Activated effector memory CD4-positive, alpha-beta T cell treated with anti-CD3 and anti-CD28 coated beads, Interleukin-2, amount 50 U/mL, for 16 hours (primary cell): ENCODE data around the gene FGF12.

Experiments
- DNase-seq: peaks from one replicate; pipeline ENCODE4 v3.0.0-alpha.2; 2020

The FGF12 gene

GRCh38 chr3:192249516-192249915 is 477.8 kb downstream of the FGF12 start:
- no peak for DNase-seq

DNA sequence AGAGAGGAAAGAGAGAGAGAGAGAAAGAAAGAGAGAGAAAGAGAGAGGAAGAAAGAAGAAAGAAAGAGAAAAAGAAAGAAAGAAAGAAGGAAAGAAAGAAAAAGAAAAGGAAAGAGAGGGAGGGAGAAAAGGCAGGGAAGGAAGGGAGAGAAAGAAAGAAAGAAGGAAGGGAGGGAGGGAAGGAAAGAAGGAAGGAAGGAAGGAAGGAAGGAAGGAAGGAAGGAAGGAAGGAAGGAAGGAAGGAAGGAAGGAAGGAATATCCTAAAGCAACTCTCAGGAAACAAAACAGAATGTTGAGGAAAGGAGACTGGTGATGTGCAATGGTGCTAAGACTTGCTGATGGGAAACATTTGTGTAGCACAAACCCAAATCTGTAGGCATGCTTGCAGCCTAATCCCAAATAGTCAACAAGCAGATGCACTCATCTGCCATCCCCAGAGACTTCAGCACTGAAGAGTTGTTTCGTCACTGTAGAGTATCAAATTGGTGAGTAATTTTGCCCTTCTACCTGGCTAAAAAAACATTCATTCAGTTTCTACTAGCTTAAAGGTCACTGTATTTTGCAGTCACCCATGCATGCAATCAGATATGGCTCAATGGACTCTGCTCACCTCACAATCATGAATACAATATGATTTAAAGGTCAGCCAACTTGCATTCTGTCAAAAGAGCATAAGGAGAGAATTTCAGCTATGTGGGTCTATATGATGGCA is 480.3 kb downstream of the FGF12 start:
- DNase-seq = no peak

DNA sequence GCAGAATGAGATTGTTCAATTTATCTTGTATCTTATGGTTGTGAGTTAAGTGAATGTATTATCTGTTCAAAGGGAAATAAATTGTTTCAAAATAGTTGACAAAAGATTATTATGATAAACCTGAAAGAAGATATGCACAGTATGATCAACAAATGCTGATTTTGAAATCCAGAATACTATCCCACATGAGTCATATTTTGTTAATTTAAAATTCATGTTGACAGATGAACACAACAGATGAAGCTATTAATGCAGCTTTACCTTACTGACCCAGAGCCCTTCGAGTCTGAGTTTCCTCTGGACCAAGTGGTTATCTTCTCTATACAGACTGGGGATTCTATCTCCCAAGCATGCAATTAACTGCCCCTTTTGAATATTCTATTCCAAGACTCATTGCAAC is 482.8 kb downstream of the FGF12 start:
- DNase-seq = no peak

DNA sequence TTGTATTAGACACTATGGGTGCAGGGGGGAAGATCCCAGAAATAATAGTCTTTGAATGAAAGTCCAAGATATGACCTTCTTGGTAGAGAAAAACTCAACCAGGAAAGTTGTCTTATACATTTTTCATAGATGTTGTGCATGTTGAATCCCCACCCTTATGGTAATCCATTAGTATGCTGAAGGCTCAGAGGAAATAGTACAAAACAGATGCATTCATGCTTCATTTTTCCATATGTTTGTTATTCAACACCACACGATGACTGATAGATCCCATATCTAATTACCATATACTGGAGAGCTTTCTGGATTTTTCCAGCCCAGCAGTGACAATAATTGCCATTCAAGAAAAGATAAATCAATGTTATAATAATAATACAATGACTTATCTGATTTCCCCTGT is 487.4 kb downstream of the FGF12 start:
- DNase-seq = no peak

DNA sequence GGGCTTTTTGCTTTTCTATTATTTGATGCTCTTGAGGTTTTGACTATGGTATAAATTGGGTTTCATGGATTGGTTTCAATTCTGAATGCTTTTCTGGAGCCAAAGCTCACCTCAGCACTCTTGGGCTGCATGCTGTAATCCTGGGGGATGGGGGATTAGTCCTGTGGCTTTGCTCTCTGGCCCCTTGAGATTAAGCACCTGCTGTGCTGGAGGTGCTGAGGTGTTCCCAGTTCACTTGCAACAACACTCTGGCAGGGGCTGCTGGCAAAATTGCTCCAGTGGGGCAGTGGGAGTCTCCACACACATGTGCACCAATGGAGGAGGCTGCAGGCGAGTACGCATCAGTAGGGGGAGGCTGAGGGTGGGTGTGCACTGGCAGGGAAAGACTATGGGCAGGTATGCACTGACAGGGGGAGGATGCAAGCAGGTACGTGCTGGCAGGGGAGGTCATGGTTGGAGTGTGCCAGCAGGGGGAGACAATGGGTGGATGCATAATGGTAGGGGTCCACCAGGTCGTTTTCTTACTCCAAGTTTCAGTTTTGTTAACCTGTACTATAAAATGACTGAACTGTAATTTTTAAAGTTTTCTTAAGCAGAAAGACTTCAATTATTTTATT is 489.2 kb downstream of the FGF12 start:
- DNase-seq = no peak

GRCh38 chr3:192229866-192230265 is 497.5 kb downstream of the FGF12 start:
- DNase-seq = no peak

- no peak for DNase-seq
Measured at GRCh38 chr3:192224634-192225155, 502.6 kb downstream of the FGF12 start.

DNA sequence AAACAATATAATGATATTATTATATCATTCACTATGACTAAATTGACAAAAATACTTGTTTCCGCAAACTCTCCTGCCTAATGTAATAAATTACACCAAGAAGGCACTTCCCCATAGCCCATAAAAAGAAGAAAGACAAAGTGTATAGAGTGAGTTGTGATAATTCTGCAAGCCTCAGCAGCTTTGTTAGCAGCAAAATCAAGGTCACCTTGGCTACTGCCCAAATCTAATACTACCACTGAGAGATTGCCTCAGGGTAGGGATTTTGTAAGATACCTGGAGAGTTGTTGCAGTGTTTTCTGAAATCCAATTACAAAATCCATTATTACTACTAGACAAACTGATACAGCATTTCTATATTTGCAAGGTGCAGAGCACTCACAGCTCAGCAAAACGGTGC is 503.5 kb downstream of the FGF12 start:
- DNase-seq = no peak

DNA sequence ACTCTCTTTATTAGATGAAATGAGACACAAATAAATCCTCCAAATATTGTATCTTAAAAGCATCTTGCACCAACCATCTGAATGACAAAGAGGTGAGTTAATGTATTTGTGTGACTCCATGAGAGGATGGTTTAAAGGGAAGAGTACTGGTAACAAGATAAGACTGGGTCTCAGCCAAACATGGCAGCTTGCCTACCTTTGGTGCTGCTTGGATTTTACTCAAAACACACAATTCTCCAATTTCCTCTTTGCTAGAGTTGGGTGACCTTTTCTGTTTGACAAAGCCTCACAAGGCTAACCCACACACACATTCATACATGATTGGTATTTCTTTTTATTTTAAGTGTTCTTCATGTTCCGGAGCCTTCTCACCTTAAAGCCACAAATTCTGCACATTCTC is 506.4 kb downstream of the FGF12 start:
- DNase-seq = no peak

GRCh38 chr3:192219926-192220325 is 507.4 kb downstream of the FGF12 start:
- no peak for DNase-seq

DNA sequence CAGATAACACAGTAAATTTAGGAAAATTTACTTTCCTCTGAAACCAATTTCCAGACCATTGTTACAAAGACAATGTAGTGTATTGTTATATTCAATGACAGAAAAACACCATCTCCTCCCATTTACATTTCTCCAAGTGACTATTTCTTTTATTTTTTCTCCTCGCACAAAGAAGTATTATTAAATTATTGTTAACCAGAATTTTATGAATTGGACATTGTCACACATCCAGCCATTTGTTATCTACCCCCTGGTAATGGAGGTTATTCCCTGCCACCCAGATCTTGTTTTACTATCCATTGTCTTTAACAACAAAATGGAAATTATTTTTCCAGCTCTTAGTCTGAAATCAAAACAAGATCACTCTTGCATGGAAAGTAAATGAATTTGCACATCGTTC is 511.3 kb downstream of the FGF12 start:
- no peak for DNase-seq

DNA sequence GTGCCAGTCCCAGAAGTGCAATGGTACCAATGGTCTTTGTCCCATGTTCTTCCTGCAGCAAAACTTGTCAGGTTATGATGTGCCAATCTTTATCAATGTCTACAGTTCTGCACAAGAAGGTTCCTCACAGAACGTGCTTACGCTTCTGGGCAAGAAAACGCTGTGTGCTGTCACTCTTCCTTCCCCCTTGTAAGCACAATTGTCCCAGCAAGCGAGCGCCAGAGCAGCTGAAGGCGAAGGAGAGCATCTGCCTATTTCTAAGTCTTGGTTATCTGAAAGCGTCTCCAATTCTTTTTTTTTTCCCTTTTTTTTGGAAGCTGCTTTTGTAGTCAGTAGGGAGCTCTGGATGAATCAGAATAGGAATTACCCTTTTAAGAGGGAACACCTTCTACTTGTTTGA is 514.4 kb downstream of the FGF12 start:
- DNase-seq = no peak

- no peak for DNase-seq
Measured at GRCh38 chr3:192212335-192212734, 515.0 kb downstream of the FGF12 start.

- no peak for DNase-seq
Measured at GRCh38 chr3:192207651-192208050, 519.7 kb downstream of the FGF12 start.

DNA sequence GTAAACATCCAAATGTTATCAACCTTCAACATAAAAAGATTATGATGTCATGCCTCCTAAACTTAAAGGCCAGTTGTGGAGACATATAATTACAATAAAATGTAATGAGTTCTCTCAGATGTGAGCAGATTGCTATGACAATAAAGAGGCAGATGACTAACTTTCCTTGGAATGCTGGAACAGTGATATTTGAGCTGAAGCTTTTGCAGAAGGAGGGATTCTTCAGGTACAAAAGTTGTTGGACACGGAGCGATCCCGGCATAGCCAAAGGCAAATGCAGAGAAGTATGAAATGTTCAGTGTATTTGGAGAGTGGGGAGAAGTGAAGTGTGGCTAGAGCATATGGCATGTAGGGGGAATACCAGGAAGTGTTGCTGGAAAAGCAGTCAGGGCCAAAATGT is 520.1 kb downstream of the FGF12 start:
- DNase-seq = no peak

DNA sequence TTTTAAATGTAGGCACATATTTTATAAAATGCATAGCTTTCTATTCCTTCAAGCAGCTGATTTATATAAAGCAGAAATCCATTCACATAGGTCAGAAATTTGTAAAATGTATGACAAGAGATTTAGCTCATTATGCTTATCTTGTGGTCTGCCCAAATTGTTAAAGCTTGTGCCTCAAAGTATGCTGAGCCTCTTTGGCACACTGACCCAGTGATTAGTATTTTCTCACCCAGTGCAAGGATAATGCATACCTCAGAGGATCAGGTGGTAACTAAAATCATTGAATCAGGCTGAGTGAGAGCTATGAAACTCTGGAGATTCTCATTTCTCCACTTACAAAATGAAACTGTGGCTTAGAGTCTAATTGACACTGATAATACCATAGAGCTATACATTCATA is 533.3 kb downstream of the FGF12 start:
- no peak for DNase-seq

- peak; percentile 67 for DNase-seq
Measured at GRCh38 chr3:192188218-192188835, 539.0 kb downstream of the FGF12 start.

GRCh38 chr3:192187485-192188051 is 539.8 kb downstream of the FGF12 start:
- DNase-seq = no peak

GRCh38 chr3:192186498-192186897 is 540.8 kb downstream of the FGF12 start:
- DNase-seq = no peak

DNA sequence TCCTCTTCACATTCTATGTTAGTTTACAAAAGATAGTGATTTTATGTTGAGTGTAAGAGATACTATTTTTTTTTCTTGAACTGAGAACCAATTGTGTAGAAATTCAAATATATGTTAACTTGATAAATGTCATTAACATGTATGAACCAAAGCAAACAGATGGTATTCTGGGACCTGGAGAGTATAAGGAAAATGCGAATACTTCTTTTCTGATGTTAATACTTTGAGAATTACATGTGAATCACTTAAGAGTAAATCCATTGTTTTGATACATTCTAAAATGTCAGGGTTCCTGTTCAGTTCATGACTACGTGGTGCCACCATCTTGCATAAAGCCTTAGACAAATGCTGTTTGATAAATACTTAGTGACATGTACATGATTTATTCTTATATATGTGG is 541.3 kb downstream of the FGF12 start:
- DNase-seq = no peak

- DNase-seq = no peak
Measured at GRCh38 chr3:192183109-192183508, 544.2 kb downstream of the FGF12 start.

GRCh38 chr3:192181151-192181550 is 546.2 kb downstream of the FGF12 start:
- no peak for DNase-seq

DNA sequence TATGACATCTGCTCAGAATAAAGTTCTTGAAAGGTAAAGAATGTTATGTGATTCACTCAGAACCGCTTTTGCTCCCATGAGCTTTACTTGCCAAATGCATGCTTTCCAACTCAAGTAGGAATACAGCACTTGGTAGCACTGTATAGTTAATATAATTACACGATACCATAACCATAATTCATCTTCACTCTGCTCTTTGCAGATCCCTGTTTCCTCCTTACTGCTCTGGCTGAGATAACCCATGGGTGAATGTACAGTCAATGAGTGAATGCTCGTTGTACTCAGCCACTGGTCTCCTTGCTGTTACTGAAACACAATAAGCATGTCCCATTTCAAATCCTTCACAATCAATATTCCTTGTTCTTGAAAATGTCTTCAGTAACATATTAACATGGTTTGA is 550.0 kb downstream of the FGF12 start:
- DNase-seq = no peak

GRCh38 chr3:192174283-192174682 is 553.1 kb downstream of the FGF12 start:
- DNase-seq = no peak
